Measurements from ENCODE around the gene SLC38A10.
A peak's percentile ranks its signal among the peaks of the same experiment; 100 is the strongest.

SLC38A10 gene

GRCh38 chr17:81223762-81224130 is 71.4 kb downstream of the SLC38A10 start:
- Histone ChIP-seq H2AFZ (ENCODE audit: insufficient read depth, low read length, poor library complexity) (peak overlapping the region; percentile 68), H2BK120ac (ENCODE audit: insufficient read depth, low read length, poor library complexity) (no peak overlapping the region), H3K27ac (ENCODE audit: low read depth, low read length) (no peak overlapping the region), H3K18ac (ENCODE audit: low read length) (no peak overlapping the region), H3K9me3 (ENCODE audit: insufficient read depth, low read depth, low read length) (no peaks in the 10 kb centered on the region), H3K79me1 (ENCODE audit: low read length) (peaks cover 5% of the 10 kb centered on the region), H3K36me3 (ENCODE audit: control insufficient read depth in 1 of 2, insufficient read depth in 2 of 2, low read length in 2 of 2) (peaks cover 4 to 11% of the 10 kb centered on the region in 2 experiments), H4K91ac (ENCODE audit: low read depth, low read length) (no peak overlapping the region), H4K8ac (ENCODE audit: low read depth, low read length) (no peak overlapping the region), H3K27me3 (ENCODE audit: insufficient read depth, low read length) (no peaks in the 10 kb centered on the region), H2BK12ac (ENCODE audit: low read length) (no peak overlapping the region), H3K23ac (ENCODE audit: low read length) (no peak overlapping the region), H3K9ac (ENCODE audit: low read length) (no peak overlapping the region), H3K4me3 (ENCODE audit: low read depth, low read length) (no peak overlapping the region), H3K4ac (ENCODE audit: low read depth, low read length) (no peak overlapping the region), H2BK5ac (ENCODE audit: low read depth, low read length, poor library complexity) (no peak overlapping the region), H3K4me2 (ENCODE audit: low read length) (peak overlapping the region; percentile 65), H3K79me2 (ENCODE audit: control insufficient read depth, insufficient read depth, low read length, poor library complexity) (peaks cover 6% of the 10 kb centered on the region), H4K12ac (ENCODE audit: low read depth, low read length) (no peak overlapping the region), H2AK5ac (ENCODE audit: low read length) (no peak overlapping the region), H3K4me1 (ENCODE audit: control insufficient read depth in 1 of 2, insufficient read depth in 2 of 2, low read length in 2 of 2) (peaks cover 7 to 12% of the 10 kb centered on the region in 2 experiments), H3K14ac (ENCODE audit: low read length) (no peak overlapping the region)
- peak; percentile 36 to 61 for DNase-seq
- WGBS (ENCODE audit: extremely low coverage, insufficient coverage, insufficient read length): no CpG with 5 or more reads among the region's 11 CpGs

- H3K14ac ChIP-seq (ENCODE audit: low read length): peak within 1 kb of the TSS; percentile 71
- H3K4me3 ChIP-seq (ENCODE audit: low read depth, low read length): peak within 1 kb of the TSS; percentile 88
- no peak within 1 kb of the TSS for H3K23ac ChIP-seq (ENCODE audit: low read length)
- DNase-seq: peak; percentile 98 to 99
- no peak within 1 kb of the TSS for H2BK12ac ChIP-seq (ENCODE audit: low read length)
- H4K12ac ChIP-seq (ENCODE audit: low read depth, low read length): peak within 1 kb of the TSS; percentile 57
- H3K18ac ChIP-seq (ENCODE audit: low read length): peak within 1 kb of the TSS; percentile 69
- peak within 1 kb of the TSS; percentile 97 for H2AFZ ChIP-seq (ENCODE audit: insufficient read depth, low read length, poor library complexity)
- H2BK5ac ChIP-seq (ENCODE audit: low read depth, low read length, poor library complexity): peak within 1 kb of the TSS; percentile 18
- no peaks in the 10 kb centered on the region for H3K9me3 ChIP-seq (ENCODE audit: insufficient read depth, low read depth, low read length)
- peaks cover 4 to 9% of the 10 kb centered on the region in 2 experiments for H3K36me3 ChIP-seq (ENCODE audit: control insufficient read depth in 1 of 2, insufficient read depth in 2 of 2, low read length in 2 of 2)
- H4K91ac ChIP-seq (ENCODE audit: low read depth, low read length): peak within 1 kb of the TSS; percentile 71
- H3K4ac ChIP-seq (ENCODE audit: low read depth, low read length): no peak within 1 kb of the TSS
- H3K4me1 ChIP-seq (ENCODE audit: control insufficient read depth in 1 of 2, insufficient read depth in 2 of 2, low read length in 2 of 2): peaks cover 7 to 12% of the 10 kb centered on the region in 2 experiments
- H4K8ac ChIP-seq (ENCODE audit: low read depth, low read length): peak within 1 kb of the TSS; percentile 59
- peak within 1 kb of the TSS; percentile 92 for H3K4me2 ChIP-seq (ENCODE audit: low read length)
- H2BK120ac ChIP-seq (ENCODE audit: insufficient read depth, low read length, poor library complexity): peak within 1 kb of the TSS; percentile 55
- H3K27me3 ChIP-seq (ENCODE audit: insufficient read depth, low read length): no peaks in the 10 kb centered on the region
- no peak within 1 kb of the TSS for H2AK5ac ChIP-seq (ENCODE audit: low read length)
- peaks cover 5% of the 10 kb centered on the region for H3K79me1 ChIP-seq (ENCODE audit: low read length)
- H3K79me2 ChIP-seq (ENCODE audit: control insufficient read depth, insufficient read depth, low read length, poor library complexity): peaks cover 6% of the 10 kb centered on the region
- no peak within 1 kb of the TSS for H3K27ac ChIP-seq (ENCODE audit: low read depth, low read length)
- no CpG with 5 or more reads among the region's 79 CpGs for WGBS (ENCODE audit: extremely low coverage, insufficient coverage, insufficient read length)
- H3K9ac ChIP-seq (ENCODE audit: low read length): peak within 1 kb of the TSS; percentile 71
Measured at GRCh38 chr17:81222906-81223761, 72.0 kb downstream of the SLC38A10 start, which contains the start of gene CEP131. CEP131 (minus strand) TSS chr17:81222965; CDS start chr17:81220056, 2,909 bp downstream.

GRCh38 chr17:81222620-81222905 is 72.5 kb downstream of the SLC38A10 start:
- H3K9ac ChIP-seq (ENCODE audit: low read length): peak overlapping the region; percentile 71
- peaks cover 7 to 12% of the 10 kb centered on the region in 2 experiments for H3K4me1 ChIP-seq (ENCODE audit: control insufficient read depth in 1 of 2, insufficient read depth in 2 of 2, low read length in 2 of 2)
- H2BK12ac ChIP-seq (ENCODE audit: low read length): no peak overlapping the region
- H3K23ac ChIP-seq (ENCODE audit: low read length): no peak overlapping the region
- H3K27me3 ChIP-seq (ENCODE audit: insufficient read depth, low read length): no peaks in the 10 kb centered on the region
- H3K18ac ChIP-seq (ENCODE audit: low read length): peak overlapping the region; percentile 69
- H3K79me2 ChIP-seq (ENCODE audit: control insufficient read depth, insufficient read depth, low read length, poor library complexity): peaks cover 6% of the 10 kb centered on the region
- H3K27ac ChIP-seq (ENCODE audit: low read depth, low read length): no peak overlapping the region
- peak overlapping the region; percentile 55 for H2BK120ac ChIP-seq (ENCODE audit: insufficient read depth, low read length, poor library complexity)
- H3K4me2 ChIP-seq (ENCODE audit: low read length): peak overlapping the region; percentile 92
- peaks cover 5% of the 10 kb centered on the region for H3K79me1 ChIP-seq (ENCODE audit: low read length)
- H3K4me3 ChIP-seq (ENCODE audit: low read depth, low read length): peak overlapping the region; percentile 88
- no peak overlapping the region for H2AK5ac ChIP-seq (ENCODE audit: low read length)
- H4K91ac ChIP-seq (ENCODE audit: low read depth, low read length): peak overlapping the region; percentile 71
- H3K36me3 ChIP-seq (ENCODE audit: control insufficient read depth in 1 of 2, insufficient read depth in 2 of 2, low read length in 2 of 2): peaks cover 4 to 9% of the 10 kb centered on the region in 2 experiments
- H2BK5ac ChIP-seq (ENCODE audit: low read depth, low read length, poor library complexity): peak overlapping the region; percentile 18
- peak overlapping the region; percentile 97 for H2AFZ ChIP-seq (ENCODE audit: insufficient read depth, low read length, poor library complexity)
- no peak for DNase-seq
- H3K9me3 ChIP-seq (ENCODE audit: insufficient read depth, low read depth, low read length): no peaks in the 10 kb centered on the region
- WGBS (ENCODE audit: extremely low coverage, insufficient coverage, insufficient read length): no CpG with 5 or more reads among the region's 30 CpGs
- H3K14ac ChIP-seq (ENCODE audit: low read length): peak overlapping the region; percentile 71
- no peak overlapping the region for H3K4ac ChIP-seq (ENCODE audit: low read depth, low read length)
- peak overlapping the region; percentile 46 for H4K12ac ChIP-seq (ENCODE audit: low read depth, low read length)
- H4K8ac ChIP-seq (ENCODE audit: low read depth, low read length): peak overlapping the region; percentile 48

- Histone ChIP-seq H3K23ac (ENCODE audit: low read length) (no peak overlapping the region), H3K4me1 (ENCODE audit: control insufficient read depth in 1 of 2, insufficient read depth in 2 of 2, low read length in 2 of 2) (peaks cover 7 to 12% of the 10 kb centered on the region in 2 experiments), H3K14ac (ENCODE audit: low read length) (peak overlapping the region; percentile 71), H3K4me3 (ENCODE audit: low read depth, low read length) (peak overlapping the region; percentile 88), H2BK5ac (ENCODE audit: low read depth, low read length, poor library complexity) (no peak overlapping the region), H3K79me2 (ENCODE audit: control insufficient read depth, insufficient read depth, low read length, poor library complexity) (peaks cover 6% of the 10 kb centered on the region), H4K12ac (ENCODE audit: low read depth, low read length) (no peak overlapping the region), H3K79me1 (ENCODE audit: low read length) (peaks cover 5% of the 10 kb centered on the region), H3K4ac (ENCODE audit: low read depth, low read length) (no peak overlapping the region), H2AFZ (ENCODE audit: insufficient read depth, low read length, poor library complexity) (peak overlapping the region; percentile 97), H3K18ac (ENCODE audit: low read length) (peak overlapping the region; percentile 69), H3K27me3 (ENCODE audit: insufficient read depth, low read length) (no peaks in the 10 kb centered on the region), H3K9me3 (ENCODE audit: insufficient read depth, low read depth, low read length) (no peaks in the 10 kb centered on the region), H4K8ac (ENCODE audit: low read depth, low read length) (peak overlapping the region; percentile 48), H3K36me3 (ENCODE audit: control insufficient read depth in 1 of 2, insufficient read depth in 2 of 2, low read length in 2 of 2) (peaks cover 4 to 9% of the 10 kb centered on the region in 2 experiments), H4K91ac (ENCODE audit: low read depth, low read length) (peak overlapping the region; percentile 71), H3K9ac (ENCODE audit: low read length) (peak overlapping the region; percentile 71), H3K27ac (ENCODE audit: low read depth, low read length) (no peak overlapping the region), H3K4me2 (ENCODE audit: low read length) (peak overlapping the region; percentile 92), H2AK5ac (ENCODE audit: low read length) (no peak overlapping the region), H2BK12ac (ENCODE audit: low read length) (no peak overlapping the region), H2BK120ac (ENCODE audit: insufficient read depth, low read length, poor library complexity) (no peak overlapping the region)
- no CpG with 5 or more reads among the region's 24 CpGs for WGBS (ENCODE audit: extremely low coverage, insufficient coverage, insufficient read length)
- DNase-seq: peak in 1 of 2 donors; percentile 10
Measured at GRCh38 chr17:81221842-81222619, 73.1 kb downstream of the SLC38A10 start.
